Neuron (in vitro differentiated cells): Measurements from ENCODE around the gene LRP4.
A peak's percentile ranks its signal among the peaks of the same experiment; 100 is the strongest.

ENCODE experiments used
- H2AFZ ChIP-seq: one replicate; pipeline ENCODE4 v1.6.1; 2013; ENCODE audit warnings: low read depth, mild to moderate bottlenecking, inconsistent platforms, low read length, moderate library complexity
- H3K27me3 ChIP-seq: one replicate; pipeline ENCODE4 v1.6.1; 2013; ENCODE audit warnings: low read length; ENCODE audit not compliant: insufficient read depth
- H3K36me3 ChIP-seq: one replicate; pipeline ENCODE4 v1.6.1; 2013; ENCODE audit warnings: low read length; ENCODE audit not compliant: insufficient read depth
- H3K4me1 ChIP-seq: one replicate; pipeline ENCODE4 v1.6.1; 2013; ENCODE audit warnings: low read length; ENCODE audit not compliant: insufficient read depth
- H3K4me3 ChIP-seq: 2 replicates; pipeline ENCODE4 v1.5.1; 2013; ENCODE audit warnings: mild to moderate bottlenecking, low read length, moderate library complexity
- H3K9me3 ChIP-seq: one replicate; pipeline ENCODE4 v1.6.1; 2013; ENCODE audit warnings: low read length

The LRP4 gene

DNA sequence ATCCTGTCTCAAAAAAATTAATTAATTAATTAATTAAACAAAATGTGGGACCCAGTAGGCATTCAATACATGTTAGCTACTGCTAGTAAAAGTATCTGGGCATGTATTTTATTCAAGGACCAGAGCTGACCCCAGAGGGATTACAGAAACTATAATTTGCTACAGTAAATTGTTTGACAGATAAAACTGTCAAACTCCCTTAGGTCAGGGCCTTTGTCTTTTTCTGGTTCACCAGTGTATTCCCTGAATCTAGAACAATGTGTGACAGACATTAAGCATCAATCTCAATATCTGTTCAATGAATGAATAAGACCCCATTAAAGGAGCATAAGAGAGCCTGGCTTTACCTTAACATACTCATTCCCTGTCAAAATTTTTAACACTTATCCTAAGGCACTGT lies 78.2 kb downstream of the LRP4 start:
- H3K36me3 ChIP-seq: peaks cover 15% of the 10 kb centered on the region
- H3K9me3 ChIP-seq: no peaks in the 10 kb centered on the region
- no peaks in the 10 kb centered on the region for H3K27me3 ChIP-seq
- no peak overlapping the region for H2AFZ ChIP-seq
- H3K4me1 ChIP-seq: peaks cover 8% of the 10 kb centered on the region
- H3K4me3 ChIP-seq: no peak overlapping the region

DNA sequence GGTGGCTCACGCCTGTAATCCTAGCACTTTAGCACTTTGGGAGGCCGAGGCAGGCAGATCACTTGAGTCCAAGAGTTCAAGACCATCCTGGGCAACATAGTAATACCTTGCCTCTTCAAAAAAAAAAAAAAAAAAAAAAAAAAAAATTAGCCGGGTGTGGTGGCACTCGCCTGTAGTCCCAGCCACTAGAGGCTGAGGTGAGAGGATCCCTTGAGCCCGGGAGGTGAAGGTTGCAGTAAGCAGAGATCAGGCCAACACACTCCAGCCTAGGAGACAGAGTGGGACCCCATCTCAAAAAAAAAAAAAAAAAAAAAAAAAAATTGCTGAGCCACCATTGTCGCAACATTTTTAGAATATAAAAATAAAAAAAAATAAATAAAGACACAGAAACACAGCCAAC lies 79.8 kb downstream of the LRP4 start:
- Histone ChIP-seq H3K4me3 (no peak overlapping the region), H3K9me3 (no peaks in the 10 kb centered on the region), H3K27me3 (no peaks in the 10 kb centered on the region), H2AFZ (no peak overlapping the region), H3K4me1 (no peaks in the 10 kb centered on the region), H3K36me3 (peaks cover 15% of the 10 kb centered on the region)

DNA sequence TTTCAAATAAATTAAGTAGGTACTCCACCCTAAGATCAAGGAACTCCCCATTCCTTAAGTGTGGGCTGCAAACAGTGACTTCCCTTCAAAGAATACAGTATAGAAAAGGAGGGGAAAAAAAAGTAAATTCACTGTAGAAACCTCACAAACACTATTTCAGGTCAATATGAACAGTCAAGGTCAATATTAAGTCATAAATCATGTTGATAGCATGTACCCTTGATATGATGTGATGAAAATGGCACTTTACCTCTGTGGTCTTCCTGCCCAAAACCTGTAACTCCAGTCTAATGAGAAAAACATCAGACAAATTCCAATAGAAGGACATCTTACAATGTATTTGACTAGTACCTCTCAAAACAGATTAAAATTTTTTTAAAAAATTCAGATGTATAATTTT lies 80.5 kb downstream of the LRP4 start:
- Histone ChIP-seq H3K9me3 (no peaks in the 10 kb centered on the region), H2AFZ (no peak overlapping the region), H3K4me1 (no peaks in the 10 kb centered on the region), H3K27me3 (no peaks in the 10 kb centered on the region), H3K4me3 (no peak overlapping the region), H3K36me3 (peaks cover 11% of the 10 kb centered on the region)

DNA sequence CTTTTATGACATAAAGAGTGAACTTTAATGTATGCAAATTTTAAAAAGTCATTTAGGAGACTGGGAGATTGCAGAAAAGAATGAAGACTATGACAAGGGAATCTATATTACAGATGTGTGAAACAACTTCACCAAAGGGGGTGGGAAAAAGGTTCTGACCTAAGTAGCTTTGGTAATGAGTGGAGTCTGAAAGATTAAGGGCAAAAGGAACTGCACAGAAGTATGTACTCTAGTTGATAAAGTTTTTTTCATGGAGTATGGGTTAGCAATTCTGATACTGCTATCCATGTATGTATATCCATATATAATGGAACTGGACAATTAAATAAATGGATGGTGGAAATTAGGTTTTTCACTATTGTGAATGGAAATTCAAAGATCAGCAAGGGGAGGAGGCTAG lies 81.5 kb downstream of the LRP4 start:
- no peaks in the 10 kb centered on the region for H3K9me3 ChIP-seq
- peaks cover 7% of the 10 kb centered on the region for H3K36me3 ChIP-seq
- no peaks in the 10 kb centered on the region for H3K27me3 ChIP-seq
- H3K4me3 ChIP-seq: no peak overlapping the region
- H3K4me1 ChIP-seq: no peaks in the 10 kb centered on the region
- H2AFZ ChIP-seq: no peak overlapping the region

DNA sequence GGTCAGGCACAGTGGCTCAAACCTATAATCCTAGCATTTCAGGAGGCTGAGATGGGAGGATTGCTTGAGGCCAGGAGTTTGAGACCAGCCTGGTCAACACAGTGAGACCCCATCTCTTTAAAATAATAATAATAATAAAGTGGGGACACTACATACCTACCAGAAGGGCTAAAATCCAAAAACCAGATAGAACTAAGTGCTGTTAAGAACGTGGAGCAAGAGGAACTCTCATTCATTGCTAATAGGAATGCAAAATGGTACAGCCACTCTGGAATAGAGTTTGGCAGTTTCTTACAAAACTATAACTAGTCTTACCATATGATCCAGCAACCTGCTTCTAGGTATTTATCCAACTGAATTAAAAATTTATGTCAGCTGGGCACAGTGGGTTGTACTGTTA lies 81.9 kb downstream of the LRP4 start:
- H3K36me3 ChIP-seq: peaks cover 7% of the 10 kb centered on the region
- no peak overlapping the region for H2AFZ ChIP-seq

DNA sequence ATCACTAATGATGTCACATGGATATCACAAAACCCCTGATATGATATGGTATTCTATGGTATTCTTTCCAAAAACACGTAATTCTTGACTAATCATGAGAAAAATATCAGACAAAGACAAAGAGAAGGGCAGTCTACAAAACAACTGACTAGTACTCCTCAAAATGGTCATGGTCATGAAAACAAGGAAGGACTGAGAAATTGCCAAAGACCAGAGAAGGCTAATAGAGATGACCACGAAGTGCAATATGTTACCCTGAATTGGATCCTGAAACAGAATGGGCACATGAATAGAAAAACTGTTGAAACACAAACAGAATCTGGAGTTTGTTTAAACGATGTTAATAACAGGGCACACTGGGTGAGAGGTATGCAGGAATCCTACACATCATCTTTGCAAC lies 82.5 kb downstream of the LRP4 start:
- Histone ChIP-seq H2AFZ (no peak overlapping the region), H3K4me1 (no peaks in the 10 kb centered on the region), H3K9me3 (no peaks in the 10 kb centered on the region), H3K27me3 (no peaks in the 10 kb centered on the region), H3K4me3 (no peak overlapping the region), H3K36me3 (peaks cover 7% of the 10 kb centered on the region)

More for the DNA sequence above, 81.9 kb downstream of the LRP4 start:
- no peaks in the 10 kb centered on the region for H3K27me3 ChIP-seq
- no peaks in the 10 kb centered on the region for H3K4me1 ChIP-seq
- H3K4me3 ChIP-seq: no peak overlapping the region
- no peaks in the 10 kb centered on the region for H3K9me3 ChIP-seq

DNA sequence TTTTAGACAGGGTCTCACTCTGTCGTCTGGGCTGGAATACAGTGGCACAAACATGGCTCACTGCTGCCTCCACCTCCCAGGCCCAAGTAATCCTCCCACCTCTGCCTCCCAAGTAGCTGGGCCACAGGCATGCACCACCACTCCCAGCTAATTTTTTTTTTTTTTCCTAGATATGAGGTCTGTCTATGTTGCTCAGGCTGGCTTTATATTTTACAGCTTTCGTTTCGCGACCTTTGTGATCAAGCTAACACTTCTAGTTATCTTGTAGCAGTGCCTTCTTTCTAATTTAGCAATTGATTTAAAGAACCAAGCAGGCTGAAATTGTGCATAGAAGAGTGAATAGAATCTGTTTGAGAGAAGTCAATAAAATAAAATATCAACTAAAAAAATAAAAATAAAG lies 83.5 kb downstream of the LRP4 start:
- Histone ChIP-seq H3K4me1 (no peaks in the 10 kb centered on the region), H2AFZ (no peak overlapping the region), H3K36me3 (peaks cover 7% of the 10 kb centered on the region), H3K9me3 (no peaks in the 10 kb centered on the region), H3K27me3 (no peaks in the 10 kb centered on the region), H3K4me3 (no peak overlapping the region)

DNA sequence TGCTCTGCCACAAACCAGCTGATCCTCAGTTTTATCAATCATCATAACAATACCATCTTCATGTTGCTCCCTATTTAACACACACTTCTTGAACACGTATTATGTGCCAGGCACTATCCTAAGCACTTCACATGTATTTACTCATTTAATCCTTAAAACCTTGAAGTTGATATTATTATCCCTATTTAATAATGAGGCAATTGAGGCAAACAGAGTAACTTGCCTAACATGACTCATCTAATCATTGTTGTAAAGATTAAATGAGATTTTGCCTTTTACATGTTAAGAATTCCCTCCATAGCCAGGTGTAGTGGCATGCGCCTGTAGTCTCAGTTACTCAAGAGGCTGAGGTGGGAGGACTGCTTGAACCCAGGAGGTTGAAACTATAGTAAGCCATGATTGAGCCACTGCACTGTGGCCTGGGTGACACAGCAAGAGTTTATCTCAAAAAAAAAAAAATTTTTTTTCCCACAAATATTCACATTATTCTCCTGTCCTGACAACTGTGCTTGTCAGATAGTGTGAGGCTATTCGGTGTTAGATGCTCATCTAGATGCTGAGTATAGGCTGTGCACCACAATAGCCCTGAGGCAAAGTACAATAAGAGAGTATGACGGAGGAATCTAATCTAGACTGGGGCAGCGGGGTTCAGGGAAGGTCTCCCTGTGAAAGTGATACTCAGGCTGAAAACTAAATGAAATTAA lies 85.7 kb downstream of the LRP4 start:
- H3K27me3 ChIP-seq: no peaks in the 10 kb centered on the region
- H3K36me3 ChIP-seq: peaks cover 5% of the 10 kb centered on the region
- H3K9me3 ChIP-seq: no peaks in the 10 kb centered on the region
- no peaks in the 10 kb centered on the region for H3K4me1 ChIP-seq
- H2AFZ ChIP-seq: no peak overlapping the region
- H3K4me3 ChIP-seq: no peak overlapping the region

DNA sequence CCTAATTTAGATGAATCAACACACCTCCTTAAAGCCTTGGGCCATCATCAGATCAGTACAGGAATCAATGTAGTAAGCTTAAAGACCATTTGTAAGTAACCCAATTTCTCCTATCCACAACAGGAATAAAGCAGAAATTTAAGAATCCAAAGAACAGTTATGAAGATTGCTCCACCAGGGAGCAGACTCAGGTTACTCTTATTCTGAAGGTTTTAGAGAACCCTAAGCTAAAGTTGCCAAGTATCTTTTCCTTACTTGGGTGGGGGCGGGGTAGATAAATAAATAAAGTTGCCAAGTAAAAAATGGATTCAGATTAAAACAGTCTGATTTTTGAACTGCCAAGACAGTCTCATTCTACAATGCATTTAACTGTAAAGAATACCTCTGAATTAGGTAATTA lies 90.4 kb downstream of the LRP4 start:
- Histone ChIP-seq H3K4me3 (no peak overlapping the region), H3K27me3 (no peaks in the 10 kb centered on the region), H3K9me3 (no peaks in the 10 kb centered on the region), H3K36me3 (peaks cover 3% of the 10 kb centered on the region), H2AFZ (no peak overlapping the region), H3K4me1 (peaks cover 16% of the 10 kb centered on the region)

DNA sequence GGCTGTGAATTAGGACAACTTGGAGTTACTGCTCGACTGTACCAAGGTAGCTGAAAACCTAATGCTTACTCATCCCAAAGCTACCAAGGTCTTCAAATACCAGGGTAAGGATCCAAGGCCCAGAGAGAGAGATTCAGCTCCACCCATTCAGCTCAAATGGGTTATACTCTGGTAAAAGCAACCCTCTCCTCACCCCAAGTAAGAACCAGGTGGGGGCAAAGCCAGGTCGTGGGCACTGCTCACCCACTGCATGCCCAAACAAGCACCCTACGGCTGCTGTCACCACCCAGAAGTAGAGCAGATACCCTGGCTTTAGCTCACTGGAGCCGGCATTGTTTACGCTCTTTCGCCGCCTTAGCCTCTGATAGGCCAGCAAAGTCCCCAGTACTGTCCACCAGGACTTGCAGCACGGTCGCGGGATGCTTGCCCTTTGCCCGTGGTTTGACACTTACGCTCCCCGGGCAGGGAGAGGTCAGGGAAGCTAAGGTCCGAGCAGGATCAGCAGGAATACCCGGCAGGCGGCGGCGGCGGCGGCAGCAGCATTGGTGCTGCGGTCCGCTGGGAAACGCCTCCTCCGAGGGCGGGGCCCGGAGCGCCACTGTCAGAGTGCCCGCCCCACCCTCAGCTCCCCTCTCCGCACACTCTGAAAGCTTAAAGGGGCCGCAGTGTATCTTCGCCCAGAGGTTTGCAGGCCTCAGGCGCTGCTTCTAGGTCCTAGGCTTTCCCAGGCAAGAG lies 91.9 kb downstream of the LRP4 start:
- H3K27me3 ChIP-seq: no peaks in the 10 kb centered on the region
- peaks cover 1% of the 10 kb centered on the region for H3K9me3 ChIP-seq
- peak overlapping the region; percentile 28 for H2AFZ ChIP-seq
- peaks cover 3% of the 10 kb centered on the region for H3K36me3 ChIP-seq
- H3K4me1 ChIP-seq: peaks cover 16% of the 10 kb centered on the region
- peak overlapping the region; percentile 56 for H3K4me3 ChIP-seq

DNA sequence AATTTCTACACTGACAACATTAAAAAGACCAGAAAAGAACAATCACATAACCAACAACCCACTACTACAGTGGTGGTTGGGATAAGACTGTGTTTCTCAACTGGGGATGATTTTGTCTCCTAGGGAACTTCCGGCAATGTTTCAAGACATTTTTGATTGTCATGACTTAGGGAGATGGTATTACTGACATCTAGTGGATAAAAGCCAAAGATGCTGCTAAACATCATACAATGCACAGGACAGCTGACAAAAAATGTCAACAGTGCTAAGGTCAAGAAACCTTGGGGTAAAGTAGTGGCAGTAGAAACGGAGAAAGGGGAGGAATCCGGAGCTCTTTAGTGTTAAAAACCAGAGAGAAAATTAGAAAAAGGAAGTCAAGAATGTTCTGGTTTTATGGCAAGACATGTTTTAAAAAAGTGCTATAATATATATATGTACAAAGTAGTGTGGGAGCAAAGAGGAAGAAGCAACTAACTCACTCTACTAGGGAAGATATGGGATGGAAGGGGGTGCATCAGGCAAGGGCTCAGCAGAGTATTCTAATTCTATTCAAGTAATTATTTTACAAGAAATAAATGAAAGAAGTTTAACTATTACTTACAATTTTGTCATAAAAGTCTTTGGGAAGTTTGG lies 109.4 kb downstream of the LRP4 start:
- H3K9me3 ChIP-seq: no peaks in the 10 kb centered on the region
- H3K36me3 ChIP-seq: peaks cover 67% of the 10 kb centered on the region
- no peak overlapping the region for H3K4me3 ChIP-seq

More for the DNA sequence above, 109.4 kb downstream of the LRP4 start:
- Histone ChIP-seq H3K27me3 (no peaks in the 10 kb centered on the region), H2AFZ (no peak overlapping the region), H3K4me1 (no peaks in the 10 kb centered on the region)
